Astrocyte (in vitro differentiated cells and primary cell): ENCODE measurements around the gene NPTXR.

Source experiments
- CTCF ChIP-seq: IDR thresholded peaks from 2 replicates; pipeline ENCODE4 v1.5.1; 2011; ENCODE audit warnings: low read depth, mild to moderate bottlenecking, inconsistent platforms, low read length, moderate library complexity; ENCODE audit not compliant: insufficient read depth
- EZH2 ChIP-seq: IDR thresholded peaks from 2 replicates; pipeline ENCODE4 v1.6.1; 2012; ENCODE audit warnings: mild to moderate bottlenecking, low read length, inconsistent platforms; ENCODE audit not compliant: insufficient read depth

GRCh38 chr22:38881997-38882879 lies 38.4 kb upstream of the NPTXR start:
- TF ChIP-seq CTCF (no peak), EZH2 (no peak)
